CD4-positive, CD25-positive, alpha-beta regulatory T cell (primary cell): ENCODE results near the gene MYT1. TPM values are rescaled to one million over a fixed set of nuclear protein-coding genes. Genes with fewer than 3 reads are reported as not detected.

Experiments used
- ATAC-seq, 2 donors: fragments of 150-1000 bp; cut with Tn5 transposase; one replicate each; pipeline ENCODE4 v1.10.0; 2021; ENCODE audit warnings: low read depth in 2 of 2, moderate number of reproducible peaks in 2 of 2, moderate library complexity in 1 of 2
- DNase-seq, 3 donors: peaks; one replicate each; pipeline versions ENCODE4 v3.0.0 to v3.0.0-alpha.2; 2012 to 2022; ENCODE audit warnings: mixed read lengths in 1 of 3
- H3K27ac ChIP-seq: one replicate; pipeline ENCODE4 v1.7.0; 2013; ENCODE audit warnings: mild to moderate bottlenecking, low read length; ENCODE audit not compliant: insufficient read depth, poor library complexity, severe bottlenecking
- H3K27me3 ChIP-seq: one replicate; pipeline ENCODE4 v1.7.0; 2013; ENCODE audit warnings: low read length; ENCODE audit not compliant: control insufficient read depth, insufficient read depth
- H3K36me3 ChIP-seq: one replicate; pipeline ENCODE4 v1.7.0; 2013; ENCODE audit warnings: mild to moderate bottlenecking, low read length, moderate library complexity; ENCODE audit not compliant: control insufficient read depth, insufficient read depth
- H3K4me1 ChIP-seq: 2 replicates; pipeline ENCODE4 v1.7.0; 2013; ENCODE audit warnings: mild to moderate bottlenecking, low read length; ENCODE audit not compliant: insufficient read depth, control insufficient read depth, poor library complexity, severe bottlenecking
- H3K4me3 ChIP-seq: one replicate; pipeline ENCODE4 v1.7.0; 2013; ENCODE audit warnings: low read depth, mild to moderate bottlenecking, low read length, moderate library complexity
- H3K9me3 ChIP-seq, 2 experiments: 1 replicate in 1 of 2; 2 replicates in 1 of 2; pipeline ENCODE4 v1.7.0; 2013; ENCODE audit warnings: low read length in 2 of 2, mild to moderate bottlenecking in 1 of 2, moderate library complexity in 1 of 2; ENCODE audit not compliant: control insufficient read depth in 2 of 2
- H3K27ac Mint-ChIP-seq, 3 donors: one replicate each; pipeline ENCODE4 v1.8.0; 2020 to 2022; ENCODE audit warnings: mild to moderate bottlenecking in 3 of 3, mixed read lengths in 3 of 3, moderate library complexity in 2 of 3
- H3K27me3 Mint-ChIP-seq: one replicate; pipeline ENCODE4 v1.8.0; 2022; ENCODE audit warnings: mild to moderate bottlenecking, mixed read lengths
- H3K36me3 Mint-ChIP-seq: one replicate; pipeline ENCODE4 v1.8.0; 2020; ENCODE audit warnings: mixed read lengths
- H3K4me1 Mint-ChIP-seq, 4 donors: one replicate each; pipeline ENCODE4 v1.8.0; 2020 to 2022; ENCODE audit warnings: mixed read lengths in 4 of 4, mild to moderate bottlenecking in 1 of 4
- H3K4me3 Mint-ChIP-seq, 4 donors: one replicate each; pipeline ENCODE4 v1.8.0; 2020 to 2022; ENCODE audit warnings: mild to moderate bottlenecking in 4 of 4, mixed read lengths in 4 of 4, moderate library complexity in 3 of 4
- H3K9me3 Mint-ChIP-seq, 7 donors: one replicate each; pipeline ENCODE4 v1.8.0; 2020 to 2022; ENCODE audit warnings: mixed read lengths in 7 of 7, mild to moderate bottlenecking in 3 of 7, moderate library complexity in 2 of 7
- polyA plus RNA-seq, 4 donors: library from polyadenylated mRNA; unstranded; fragments of 300-500 nt; fragmentation: Illumina TruSeq; gene quantifications; one replicate each; pipeline ENCODE4 v1.2.3, GENCODE V29; 2021
- total RNA-seq: library from RNA; stranded (reverse); gene quantifications from one replicate; pipeline ENCODE4 v1.2.3, GENCODE V29; 2022

The MYT1 gene
- total and polyA plus RNA-seq, 5 donors from 2014 or later: 0.14 TPM; not detected in 4

GRCh38 chr20:64222851-64223525 lies 58.7 kb downstream of the MYT1 start:
- no peak overlapping the region for H3K4me3 ChIP-seq
- Mint-ChIP-seq H3K27me3 (no peaks in the 10 kb centered on the region), H3K4me1 (peaks cover 0 to 5% (median 2%) of the 10 kb centered on the region in 4 donors), H3K4me3 (no peak overlapping the region), H3K36me3 (no peaks in the 10 kb centered on the region), H3K9me3 (no peaks in the 10 kb centered on the region), H3K27ac (no peak overlapping the region)
- peaks cover 3% of the 10 kb centered on the region for H3K4me1 ChIP-seq
- H3K27ac ChIP-seq: no peak overlapping the region
- no peak for ATAC-seq
- no peak for DNase-seq
- H3K9me3 ChIP-seq: no peaks in the 10 kb centered on the region
- H3K27me3 ChIP-seq: no peaks in the 10 kb centered on the region
- H3K36me3 ChIP-seq: no peaks in the 10 kb centered on the region

- H3K4me3 ChIP-seq: no peak overlapping the region
- H3K9me3 ChIP-seq: no peaks in the 10 kb centered on the region
- H3K27ac Mint-ChIP-seq: no peak overlapping the region
- H3K4me1 Mint-ChIP-seq: peaks cover 0 to 8% (median 3%) of the 10 kb centered on the region in 4 donors
- H3K36me3 ChIP-seq: no peaks in the 10 kb centered on the region
- peaks cover 3% of the 10 kb centered on the region for H3K4me1 ChIP-seq
- no peak overlapping the region for H3K4me3 Mint-ChIP-seq
- DNase-seq (no peak), ATAC-seq (no peak)
- H3K27me3 Mint-ChIP-seq: no peaks in the 10 kb centered on the region
- no peaks in the 10 kb centered on the region for H3K36me3 Mint-ChIP-seq
- no peaks in the 10 kb centered on the region for H3K9me3 Mint-ChIP-seq
- no peaks in the 10 kb centered on the region for H3K27me3 ChIP-seq
- no peak overlapping the region for H3K27ac ChIP-seq
These were observed 59.3 kb downstream of the MYT1 start for GRCh38 chr20:64223526-64224067.

- no peak overlapping the region for H3K27ac ChIP-seq
- no peaks in the 10 kb centered on the region for H3K9me3 ChIP-seq
- peaks cover 3% of the 10 kb centered on the region for H3K4me1 ChIP-seq
- ATAC-seq: no peak
- Mint-ChIP-seq H3K27ac (peak overlapping the region in 1 of 3 donors; percentile 56), H3K27me3 (no peaks in the 10 kb centered on the region), H3K9me3 (no peaks in the 10 kb centered on the region), H3K36me3 (no peaks in the 10 kb centered on the region), H3K4me3 (no peak overlapping the region), H3K4me1 (peaks cover 0 to 8% (median 3%) of the 10 kb centered on the region in 4 donors)
- no peaks in the 10 kb centered on the region for H3K27me3 ChIP-seq
- H3K4me3 ChIP-seq: no peak overlapping the region
- H3K36me3 ChIP-seq: no peaks in the 10 kb centered on the region
- DNase-seq: no peak
These were observed 60.3 kb downstream of the MYT1 start for GRCh38 chr20:64224351-64225170.

- Histone ChIP-seq H3K36me3 (no peaks in the 10 kb centered on the region), H3K27ac (no peak overlapping the region), H3K27me3 (no peaks in the 10 kb centered on the region), H3K4me3 (no peak overlapping the region), H3K4me1 (peaks cover 3% of the 10 kb centered on the region), H3K9me3 (no peaks in the 10 kb centered on the region)
- H3K27ac Mint-ChIP-seq: peak overlapping the region in 1 of 3 donors; percentile 38
- H3K9me3 Mint-ChIP-seq: no peaks in the 10 kb centered on the region
- no peaks in the 10 kb centered on the region for H3K36me3 Mint-ChIP-seq
- no peak overlapping the region for H3K4me3 Mint-ChIP-seq
- peaks cover 0 to 8% (median 3%) of the 10 kb centered on the region in 4 donors for H3K4me1 Mint-ChIP-seq
- DNase-seq: no peak
- ATAC-seq: no peak
- H3K27me3 Mint-ChIP-seq: no peaks in the 10 kb centered on the region
These were observed 60.9 kb downstream of the MYT1 start for GRCh38 chr20:64225171-64225595.

GRCh38 chr20:64225828-64226598 lies 61.8 kb downstream of the MYT1 start:
- DNase-seq: no peak
- Histone ChIP-seq H3K36me3 (no peaks in the 10 kb centered on the region), H3K9me3 (no peaks in the 10 kb centered on the region), H3K27ac (no peak overlapping the region), H3K4me1 (peaks cover 3% of the 10 kb centered on the region), H3K27me3 (no peaks in the 10 kb centered on the region), H3K4me3 (no peak overlapping the region)
- H3K4me1 Mint-ChIP-seq: peaks cover 0 to 8% (median 3%) of the 10 kb centered on the region in 4 donors
- no peaks in the 10 kb centered on the region for H3K36me3 Mint-ChIP-seq
- H3K9me3 Mint-ChIP-seq: no peaks in the 10 kb centered on the region
- no peaks in the 10 kb centered on the region for H3K27me3 Mint-ChIP-seq
- no peak for ATAC-seq
- H3K4me3 Mint-ChIP-seq: no peak overlapping the region
- peak overlapping the region in 1 of 3 donors; percentile 79 for H3K27ac Mint-ChIP-seq

- H3K4me1 ChIP-seq: peaks cover 3% of the 10 kb centered on the region
- DNase-seq (peak in 1 of 3 donors; percentile 37), ATAC-seq (peak in 1 of 2 donors; percentile 37)
- no peaks in the 10 kb centered on the region for H3K36me3 ChIP-seq
- H3K4me3 ChIP-seq: no peak overlapping the region
- H3K9me3 ChIP-seq: no peaks in the 10 kb centered on the region
- no peaks in the 10 kb centered on the region for H3K27me3 ChIP-seq
- H3K27ac ChIP-seq: no peak overlapping the region
- no peak overlapping the region for H3K27ac Mint-ChIP-seq
- H3K4me1 Mint-ChIP-seq: peaks cover 0 to 8% (median 3%) of the 10 kb centered on the region in 4 donors
- H3K4me3 Mint-ChIP-seq: no peak overlapping the region
- no peaks in the 10 kb centered on the region for H3K27me3 Mint-ChIP-seq
- no peaks in the 10 kb centered on the region for H3K9me3 Mint-ChIP-seq
- H3K36me3 Mint-ChIP-seq: no peaks in the 10 kb centered on the region
These were observed 62.7 kb downstream of the MYT1 start for GRCh38 chr20:64226686-64227580.
